Endothelial cell of umbilical vein (primary cell): ENCODE measurements around the gene RAPH1. TPM values are rescaled to one million over a fixed set of nuclear protein-coding genes. Genes with fewer than 3 reads are reported as not detected.

ENCODE experiments used
- BruUV-seq: library from RNA; stranded (reverse); fragments of 400-500 nt; replicated peaks from 2 replicates; lab custom pipeline; 2021; lab: Mats Ljungman, UMichigan
- CTCF ChIA-PET: fragments of 300-600, 350-600 bp; sonication (Branson Sonifier 250); formaldehyde crosslinking; loops from one replicate; lab custom pipeline; 2021; ENCODE audit warnings: antibody characterized with exemption, inconsistent platforms; lab: Charles Lee
- POLR2A ChIA-PET: fragments of 300-600, 350-600 bp; sonication (Branson Sonifier 250); formaldehyde crosslinking; loops from one replicate; lab custom pipeline; 2021; ENCODE audit warnings: antibody characterized with exemption, inconsistent platforms; lab: Charles Lee
- DNase-seq: peaks from one replicate; pipeline ENCODE4 v3.0.0-alpha.2; 2011; ENCODE audit warnings: low read depth, low spot score
- FAIRE-seq: peaks from 2 replicates; lab custom pipeline; 2011; peaks lifted over from hg19 to GRCh38; lab: Jason Lieb, UNC
- H2AFZ ChIP-seq: 2 replicates; pipeline ENCODE4 v1.6.0; 2012; ENCODE audit warnings: low read depth, low read length, control low read depth, inconsistent platforms
- H3K27ac ChIP-seq: 2 replicates; pipeline ENCODE4 v1.5.1; 2011; ENCODE audit warnings: low read depth, mild to moderate bottlenecking, control low read depth, low read length, moderate library complexity; ENCODE audit not compliant: insufficient read depth
- H3K27me3 ChIP-seq, 2 experiments: 2 replicates each; pipeline versions ENCODE4 v1.6.0 to v1.6.1; 2011; ENCODE audit warnings: low read length in 2 of 2, mixed read lengths in 1 of 2; ENCODE audit not compliant: control insufficient read depth in 2 of 2, insufficient read depth in 2 of 2
- H3K36me3 ChIP-seq, 2 experiments: 2 replicates in 1 of 2; 3 replicates in 1 of 2; pipeline ENCODE4 v1.5.1; 2011; ENCODE audit warnings: low read length in 2 of 2, mild to moderate bottlenecking in 1 of 2, moderate library complexity in 1 of 2; ENCODE audit not compliant: control insufficient read depth in 2 of 2, insufficient read depth in 2 of 2; ENCODE audit errors: extremely low read depth in 1 of 2
- H3K4me1 ChIP-seq: 3 replicates; pipeline ENCODE4 v1.5.1; 2011; ENCODE audit warnings: mild to moderate bottlenecking, low read length; ENCODE audit not compliant: control insufficient read depth, insufficient read depth; ENCODE audit errors: extremely low read depth
- H3K4me2 ChIP-seq: 2 replicates; pipeline ENCODE4 v1.6.1; 2011; ENCODE audit warnings: low read length, control low read depth, mixed read lengths; ENCODE audit not compliant: insufficient read depth
- H3K4me3 ChIP-seq, 3 experiments: fragments of 200-600 bp in 1 of 3; sonication (generic), shearing (Covaris generic) in 1 of 3; replicated peaks in 1 of 3; 2 replicates each; pipeline ENCODE4 v1.5.1; 2011 to 2016; ENCODE audit warnings: control low read depth in 3 of 3, low read length in 3 of 3, mild to moderate bottlenecking in 2 of 3, inconsistent platforms in 1 of 3, low read depth in 1 of 3, moderate library complexity in 1 of 3; ENCODE audit not compliant: insufficient read depth in 1 of 3
- H3K79me2 ChIP-seq: 2 replicates; pipeline ENCODE4 v1.6.0; 2012; ENCODE audit warnings: low read length, inconsistent platforms; ENCODE audit not compliant: control insufficient read depth, insufficient read depth
- H3K9ac ChIP-seq: replicated peaks from 2 replicates; pipeline ENCODE3; 2011; ENCODE audit warnings: low read length, control low read depth; ENCODE audit not compliant: insufficient read depth; ENCODE audit errors: extremely low read depth
- H3K9me1 ChIP-seq: replicated peaks from 3 replicates; pipeline ENCODE4 v1.6.0; 2011; ENCODE audit warnings: mild to moderate bottlenecking, low read length; ENCODE audit not compliant: control insufficient read depth, insufficient read depth; ENCODE audit errors: extremely low read depth
- H3K9me3 ChIP-seq: replicated peaks from 2 replicates; pipeline ENCODE4 v1.5.1; 2012; ENCODE audit warnings: low read length, inconsistent platforms; ENCODE audit not compliant: control insufficient read depth, insufficient read depth
- H4K20me1 ChIP-seq: replicated peaks from 2 replicates; pipeline ENCODE3; 2011; ENCODE audit warnings: mild to moderate bottlenecking, low read length; ENCODE audit not compliant: control insufficient read depth, insufficient read depth; ENCODE audit errors: extremely low read depth
- EZH2 ChIP-seq: IDR thresholded peaks from 2 replicates; pipeline ENCODE4 v1.6.1; 2012; ENCODE audit warnings: borderline replicate concordance, low read depth, mild to moderate bottlenecking, moderate library complexity, low read length, inconsistent platforms; ENCODE audit not compliant: severe bottlenecking
- FOS ChIP-seq: IDR thresholded peaks from 2 replicates; pipeline ENCODE4 v1.6.1; 2011; ENCODE audit warnings: mild to moderate bottlenecking, low read length, moderate library complexity, borderline replicate concordance; ENCODE audit not compliant: insufficient read depth
- GATA2 ChIP-seq: IDR thresholded peaks from 2 replicates; pipeline ENCODE4 v1.7.0; 2011; ENCODE audit warnings: low read depth, mild to moderate bottlenecking, moderate library complexity, mixed read lengths, low read length; ENCODE audit not compliant: insufficient read length, insufficient read depth
- JUN ChIP-seq: IDR thresholded peaks from 2 replicates; pipeline ENCODE4 v1.6.1; 2011; ENCODE audit warnings: borderline replicate concordance, low read depth; ENCODE audit not compliant: insufficient read length, insufficient read depth
- MYC ChIP-seq: IDR thresholded peaks from one replicate; pipeline ENCODE4 v1.6.1; 2011; ENCODE audit warnings: mild to moderate bottlenecking, low read depth, low read length
- POLR2A ChIP-seq: IDR thresholded peaks from 2 replicates; pipeline ENCODE4 v1.6.1; 2012; ENCODE audit warnings: low read depth, mild to moderate bottlenecking, control low read depth, low read length
- POLR2AphosphoS5 ChIP-seq: IDR thresholded peaks from 2 replicates; pipeline ENCODE4 v1.6.1; 2012; ENCODE audit warnings: low read depth, mild to moderate bottlenecking, control low read depth, low read length, moderate library complexity; ENCODE audit not compliant: insufficient read depth
- dilution Hi-C: fragments of 300-500 bp; cut with MboI; formaldehyde crosslinking; loops from one replicate; pipeline ENCODE4 v1.15.0; 2019; ENCODE audit warnings: low sequenced_read_pairs; ENCODE audit not compliant: extremely low pct_ligation_motif_present
- intact Hi-C: fragments of 100-400 bp; cut with micrococcal nuclease; formaldehyde crosslinking; loops from one replicate; pipeline ENCODE4 v1.10.0; 2022
- polyA plus RNA-seq, 4 experiments: library from polyadenylated mRNA; depleted of rRNA in 3 of 4; stranded (reverse) in 3 of 4; unstranded in 1 of 4; fragments of >200 nt; gene quantifications; 2 replicates each; pipeline versions ENCODE4 v1.2.1 to v1.2.3, GENCODE V29; 2011 to 2012; ENCODE audit warnings: missing spikeins in 1 of 4
- total RNA-seq: library from RNA; stranded (reverse); gene quantifications from 2 replicates; pipeline ENCODE4 v1.2.3, GENCODE V29; 2021
- TF ChIP-seq, protein P1 (sequence below): IDR thresholded peaks from 2 replicates; pipeline ENCODE4 v1.6.1; 2011; ENCODE audit not compliant: insufficient read depth, insufficient read length
- TF ChIP-seq, protein P2 (sequence below), 2 donors: IDR thresholded peaks; 1 replicate in 1 of 2; 2 replicates in 1 of 2; pipeline ENCODE4 v1.5.1; 2011; ENCODE audit warnings: low read length in 2 of 2, mild to moderate bottlenecking in 2 of 2, moderate library complexity in 2 of 2, control low read depth in 1 of 2, inconsistent platforms in 1 of 2, low read depth in 1 of 2; ENCODE audit not compliant: insufficient read depth in 1 of 2; ENCODE audit errors: extremely low read depth in 1 of 2

RAPH1 gene
- total and polyA plus RNA-seq, 2 donors (not counting 3 experiments of a cell fraction or from before 2014, with no cell fraction given), result 5.1 to 59.5 TPM

DNA sequence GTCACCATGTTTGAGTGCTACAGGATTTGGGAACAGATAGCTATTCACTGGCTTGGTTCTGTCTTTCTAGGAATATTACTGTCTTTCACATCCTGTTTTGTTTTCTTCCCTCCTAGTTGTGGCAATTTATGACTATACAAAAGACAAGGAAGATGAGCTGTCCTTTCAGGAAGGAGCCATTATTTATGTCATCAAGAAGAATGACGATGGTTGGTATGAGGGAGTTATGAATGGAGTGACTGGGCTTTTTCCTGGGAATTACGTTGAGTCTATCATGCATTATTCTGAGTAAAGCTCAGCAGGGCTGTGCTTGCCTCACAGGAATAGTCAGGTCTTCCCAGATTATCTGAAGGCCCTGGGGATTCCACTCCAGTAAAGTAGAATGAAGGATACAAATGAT, 108.0 kb downstream of the RAPH1 start:
- TF ChIP-seq POLR2AphosphoS5 (no peak), EZH2 (no peak), POLR2A (no peak), JUN (no peak), FOS (peak; percentile 45), GATA2 (no peak)
- TF ChIP-seq, protein P1, sequence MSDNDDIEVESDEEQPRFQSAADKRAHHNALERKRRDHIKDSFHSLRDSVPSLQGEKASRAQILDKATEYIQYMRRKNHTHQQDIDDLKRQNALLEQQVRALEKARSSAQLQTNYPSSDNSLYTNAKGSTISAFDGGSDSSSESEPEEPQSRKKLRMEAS, result no peak
- POLR2A ChIA-PET, result no interaction called here
- intact Hi-C loops, result no loop called here
- H2AFZ ChIP-seq, result no peak overlapping the region
- peak overlapping the region; percentile 23 for H3K4me2 ChIP-seq
- no peak overlapping the region for H3K4me3 ChIP-seq
- no peaks in the 10 kb centered on the region for H3K9me1 ChIP-seq
- H3K79me2 ChIP-seq, result no peaks in the 10 kb centered on the region
- BruUV-seq, result no TSS peak
- dilution Hi-C loops, result no loop called here
- no peaks in the 10 kb centered on the region for H4K20me1 ChIP-seq
- no peaks in the 10 kb centered on the region for H3K9me3 ChIP-seq
- no peak overlapping the region for H3K9ac ChIP-seq
- peaks cover 14% of the 10 kb centered on the region for H3K4me1 ChIP-seq
- FAIRE-seq (no peak), DNase-seq (peak; percentile 29)
- H3K27me3 ChIP-seq, result no peaks in the 10 kb centered on the region
- H3K36me3 ChIP-seq, result peaks cover 2 to 5% of the 10 kb centered on the region in 2 experiments
- H3K27ac ChIP-seq, result no peak overlapping the region
- CTCF ChIA-PET, result interaction anchor here (1.0 to 1.1 kb wide), 3 partner anchors 11 to 388 kb away, joined by 3 to 4 read pairs (median 3); no protein-coding TSS in a partner anchor

DNA sequence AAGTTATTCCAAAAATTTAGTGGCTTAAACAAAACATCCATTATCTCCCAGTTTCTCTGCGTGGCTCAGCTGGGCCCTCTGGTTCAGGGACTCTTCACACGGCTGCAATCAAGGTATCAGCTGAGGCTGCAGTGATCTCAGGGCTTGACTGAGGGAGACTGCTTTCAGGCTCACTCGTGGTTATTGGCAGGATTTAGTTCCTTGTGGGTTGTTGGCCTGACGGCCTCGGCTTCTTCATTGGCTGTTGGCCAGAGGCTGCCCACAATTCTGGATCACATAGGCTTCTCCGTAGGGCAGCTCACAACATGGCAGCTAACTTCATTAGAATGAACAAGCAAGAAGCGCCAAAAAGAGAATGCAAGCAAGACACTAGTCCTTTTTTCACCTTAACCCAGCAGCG, 116.8 kb downstream of the RAPH1 start:
- H3K36me3 ChIP-seq, result peaks cover 7 to 13% of the 10 kb centered on the region in 2 experiments
- H2AFZ ChIP-seq, result no peak overlapping the region
- H3K4me1 ChIP-seq, result no peaks in the 10 kb centered on the region
- H3K4me2 ChIP-seq, result no peak overlapping the region
- POLR2A ChIA-PET, result no interaction called here
- intact Hi-C loops (no loop called here), dilution Hi-C loops (no loop called here)
- H3K4me3 ChIP-seq, result no peak overlapping the region
- FAIRE-seq, result no peak
- H4K20me1 ChIP-seq, result no peaks in the 10 kb centered on the region
- no peaks in the 10 kb centered on the region for H3K79me2 ChIP-seq
- no TSS peak for BruUV-seq
- H3K9me1 ChIP-seq, result no peaks in the 10 kb centered on the region
- H3K9ac ChIP-seq, result no peak overlapping the region
- H3K27me3 ChIP-seq, result no peaks in the 10 kb centered on the region
- CTCF ChIA-PET, result interaction anchor here (0.7 kb wide), 1 partner anchor 47 kb away, joined by 4 read pairs; no protein-coding TSS in a partner anchor
- TF ChIP-seq GATA2, result no peak
- no peak for TF ChIP-seq JUN
- TF ChIP-seq, protein P2, sequence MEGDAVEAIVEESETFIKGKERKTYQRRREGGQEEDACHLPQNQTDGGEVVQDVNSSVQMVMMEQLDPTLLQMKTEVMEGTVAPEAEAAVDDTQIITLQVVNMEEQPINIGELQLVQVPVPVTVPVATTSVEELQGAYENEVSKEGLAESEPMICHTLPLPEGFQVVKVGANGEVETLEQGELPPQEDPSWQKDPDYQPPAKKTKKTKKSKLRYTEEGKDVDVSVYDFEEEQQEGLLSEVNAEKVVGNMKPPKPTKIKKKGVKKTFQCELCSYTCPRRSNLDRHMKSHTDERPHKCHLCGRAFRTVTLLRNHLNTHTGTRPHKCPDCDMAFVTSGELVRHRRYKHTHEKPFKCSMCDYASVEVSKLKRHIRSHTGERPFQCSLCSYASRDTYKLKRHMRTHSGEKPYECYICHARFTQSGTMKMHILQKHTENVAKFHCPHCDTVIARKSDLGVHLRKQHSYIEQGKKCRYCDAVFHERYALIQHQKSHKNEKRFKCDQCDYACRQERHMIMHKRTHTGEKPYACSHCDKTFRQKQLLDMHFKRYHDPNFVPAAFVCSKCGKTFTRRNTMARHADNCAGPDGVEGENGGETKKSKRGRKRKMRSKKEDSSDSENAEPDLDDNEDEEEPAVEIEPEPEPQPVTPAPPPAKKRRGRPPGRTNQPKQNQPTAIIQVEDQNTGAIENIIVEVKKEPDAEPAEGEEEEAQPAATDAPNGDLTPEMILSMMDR (IDR thresholded peaks at IDR 0.05; ENCODE audit: extremely low read depth in 1 of 2, insufficient read depth in 1 of 2, low read depth in 1 of 2, low read length in 2 of 2), result no peak
- no peak for TF ChIP-seq EZH2
- TF ChIP-seq, protein P1, result no peak
- no peak for TF ChIP-seq POLR2A
- TF ChIP-seq MYC, result no peak
- no peak for TF ChIP-seq FOS
- TF ChIP-seq POLR2AphosphoS5, result no peak
- no peak overlapping the region for H3K27ac ChIP-seq
- no peak for DNase-seq
- H3K9me3 ChIP-seq, result no peaks in the 10 kb centered on the region
